ENCODE measurements around the gene DHRS7C.

Gene DHRS7C

GRCh38 chr17:9763643-9764042, 27.7 kb downstream of the DHRS7C start:
- no peak for DNase-seq

- DNase-seq, result no peak
These were observed 31.1 kb downstream of the DHRS7C start for GRCh38 chr17:9760266-9760665.

GRCh38 chr17:9755083-9755482, 36.3 kb downstream of the DHRS7C start:
- no peak for DNase-seq

GRCh38 chr17:9750524-9750923, 40.9 kb downstream of the DHRS7C start:
- no peak for DNase-seq

- DNase-seq, result no peak
These were observed 61.5 kb downstream of the DHRS7C start for GRCh38 chr17:9729735-9730420.

GRCh38 chr17:9729034-9729650, 62.2 kb downstream of the DHRS7C start:
- no peak for DNase-seq

- no peak for DNase-seq
These were observed 62.8 kb downstream of the DHRS7C start for GRCh38 chr17:9728564-9728963.

GRCh38 chr17:9728005-9728404, 63.4 kb downstream of the DHRS7C start:
- DNase-seq, result no peak

- no peak for DNase-seq
These were observed 65.1 kb downstream of the DHRS7C start for GRCh38 chr17:9726291-9726690.

GRCh38 chr17:9725575-9725974, 65.8 kb downstream of the DHRS7C start:
- no peak for DNase-seq

Data from stimulated activated CD4-positive, alpha-beta T cell treated with anti-CD3 and anti-CD28 coated beads, Interleukin-12 subunit alpha, Interleukin-12 subunit beta, amount 100 ng/mL, for 4 hours (primary cell).